AG09319 (cell line): Measurements from ENCODE around the gene RIN1.
"Not testable (repeated sequence)": the region's sequence is repeated elsewhere in the genome, so short reads cannot be mapped to it uniquely, and the experiment has no call there.

Experiments used
- DNase-seq: peaks from one replicate; pipeline ENCODE4 v3.0.0-alpha.2; 2010; ENCODE audit warnings: low read depth; ENCODE audit errors: extremely low read depth
- CTCF ChIP-seq: IDR thresholded peaks from 2 replicates; pipeline ENCODE4 v1.5.1; 2011; ENCODE audit warnings: low read depth, mild to moderate bottlenecking, inconsistent platforms, low read length, moderate library complexity

Gene RIN1

DNA sequence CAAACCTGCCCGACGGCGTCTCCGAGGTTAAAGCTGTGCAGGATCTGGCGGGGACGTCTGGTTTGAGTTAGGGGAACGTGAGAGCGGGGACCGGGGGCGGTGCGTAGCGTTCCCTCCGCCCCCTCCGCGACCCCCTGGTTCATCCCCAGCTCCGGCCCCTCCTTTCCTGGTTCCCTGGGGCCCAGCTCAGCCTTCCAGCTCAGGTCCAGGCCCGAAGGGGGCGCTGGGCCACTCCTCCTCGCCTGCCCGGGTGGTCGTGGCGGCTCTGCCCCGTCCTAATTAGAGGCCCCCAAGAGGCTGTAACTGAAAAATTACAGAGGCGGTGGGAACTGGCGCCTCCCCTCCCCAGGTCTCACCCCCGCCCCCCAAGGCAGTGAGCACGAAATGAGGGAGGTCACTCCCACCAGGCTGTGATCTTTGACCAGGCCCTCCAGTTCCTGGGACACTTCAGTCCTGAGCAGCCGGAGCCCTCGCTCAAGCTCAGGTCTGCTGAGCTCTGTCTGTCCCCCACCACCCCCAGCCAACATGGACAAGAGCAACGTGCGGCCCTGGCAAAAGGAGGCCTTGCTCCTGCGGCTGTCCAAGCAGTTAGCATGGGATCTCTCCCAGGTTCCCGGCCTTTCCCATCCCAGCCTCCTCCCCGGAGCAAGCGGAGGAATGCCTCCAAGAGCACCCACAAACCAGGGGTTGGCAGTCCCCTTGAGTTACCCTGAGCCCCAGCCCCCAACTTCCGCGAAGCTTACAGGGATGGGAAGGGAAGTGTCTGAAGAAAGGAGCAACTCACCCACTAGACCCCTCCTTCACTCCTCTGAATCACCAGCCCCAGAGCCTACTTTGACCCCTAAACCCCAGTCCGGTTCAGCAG is 22.7 kb downstream of the RIN1 start:
- DNase-seq, result no peak
- TF ChIP-seq CTCF, result peak; percentile 47

DNA sequence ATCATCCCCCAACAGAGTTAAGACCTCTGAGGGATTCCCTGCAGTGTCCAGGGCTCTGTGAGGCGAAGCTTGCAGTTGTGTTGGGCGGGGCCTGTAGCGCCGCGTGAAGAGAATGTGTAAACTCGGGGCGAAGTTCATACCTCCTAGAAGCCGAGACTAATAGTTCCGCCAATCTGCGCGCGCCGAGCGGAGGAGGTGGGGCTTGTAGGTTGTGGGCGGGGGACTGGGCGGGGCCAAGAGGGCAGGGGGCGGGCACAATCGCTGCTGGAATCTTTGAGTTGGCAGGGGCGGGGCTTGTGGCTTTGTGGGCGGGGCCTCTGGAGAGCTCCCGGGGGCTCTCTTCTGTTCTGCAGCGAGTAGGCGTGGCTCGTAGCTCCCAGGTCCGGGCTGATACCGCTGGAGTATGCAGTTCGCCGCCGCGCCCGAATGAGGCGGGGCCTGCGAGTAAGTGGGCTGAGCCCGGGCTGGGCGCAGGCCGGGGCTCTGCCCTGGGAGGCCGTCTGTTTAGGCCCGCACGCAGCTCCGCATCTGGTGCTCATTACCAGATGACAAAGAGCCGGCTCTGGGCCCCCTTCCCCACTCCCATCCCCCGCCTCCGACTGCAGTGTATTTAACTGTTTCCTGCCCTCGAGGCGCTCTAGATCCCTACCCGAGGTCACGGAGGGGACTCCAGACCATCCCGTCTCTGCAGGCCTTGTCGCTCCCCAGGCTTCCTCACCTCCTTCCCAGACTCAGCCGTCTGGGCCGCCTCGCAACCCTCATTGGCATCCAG is 23.5 kb downstream of the RIN1 start:
- peak; percentile 100 for DNase-seq
- TF ChIP-seq CTCF, result no peak

DNA sequence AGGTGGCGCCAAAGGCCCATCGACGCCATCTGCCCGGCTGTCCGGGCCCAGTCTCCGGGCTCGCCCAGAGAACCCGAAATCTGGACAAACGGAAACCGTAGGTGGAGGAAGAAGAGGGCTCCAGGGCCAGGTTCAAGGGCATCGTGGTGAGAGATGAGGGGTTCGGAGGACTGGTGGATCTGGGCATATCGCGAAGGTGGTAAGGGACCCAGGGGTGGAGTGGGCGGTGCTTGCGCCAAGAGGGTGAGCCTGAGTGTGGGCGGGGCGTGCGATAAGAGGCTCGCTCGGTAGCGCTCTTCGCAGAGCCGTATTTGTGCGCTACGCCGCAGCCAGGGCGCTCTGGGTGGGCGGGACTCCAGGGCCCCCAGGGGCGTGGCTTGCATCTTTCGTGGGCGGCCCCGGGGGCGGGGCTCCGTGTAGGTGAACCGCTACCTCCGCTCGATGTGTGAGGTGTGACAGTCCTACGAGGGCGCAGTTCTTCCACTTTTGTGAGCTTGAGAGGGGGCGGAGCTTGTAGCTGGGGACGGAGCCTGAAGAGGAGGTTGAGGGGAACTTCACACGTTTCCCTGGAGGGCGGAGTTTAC is 24.2 kb downstream of the RIN1 start:
- peak; percentile 94 for TF ChIP-seq CTCF
- peak; percentile 77 for DNase-seq

DNA sequence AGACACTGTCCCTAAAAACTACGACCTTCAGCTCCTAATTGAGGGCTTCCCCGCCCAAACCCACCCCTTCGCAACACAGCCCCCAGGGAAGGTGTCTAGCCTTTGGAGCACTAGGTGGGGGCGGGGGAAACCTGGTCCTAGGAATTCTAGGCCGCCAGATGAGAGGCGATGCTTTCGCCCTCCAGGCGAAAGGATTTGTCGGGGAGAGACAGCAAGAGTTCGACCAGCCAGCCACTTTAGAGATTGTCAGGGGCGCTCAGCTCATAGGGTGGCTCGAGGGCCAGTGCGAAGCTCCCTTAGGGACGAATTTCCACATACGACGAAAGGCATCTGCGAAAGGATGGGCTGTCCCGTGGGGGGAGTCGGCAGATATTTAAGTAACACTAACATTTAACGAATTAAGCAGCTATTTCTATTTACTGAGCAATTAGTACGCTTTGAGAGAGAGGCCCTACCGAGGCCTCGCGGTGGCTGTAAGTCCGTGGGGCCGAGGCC is 24.7 kb downstream of the RIN1 start:
- DNase-seq, result no peak
- TF ChIP-seq CTCF, result no peak

GRCh38 chr11:66310803-66311440 is 25.3 kb downstream of the RIN1 start:
- DNase-seq, result not testable (repeated sequence)

DNA sequence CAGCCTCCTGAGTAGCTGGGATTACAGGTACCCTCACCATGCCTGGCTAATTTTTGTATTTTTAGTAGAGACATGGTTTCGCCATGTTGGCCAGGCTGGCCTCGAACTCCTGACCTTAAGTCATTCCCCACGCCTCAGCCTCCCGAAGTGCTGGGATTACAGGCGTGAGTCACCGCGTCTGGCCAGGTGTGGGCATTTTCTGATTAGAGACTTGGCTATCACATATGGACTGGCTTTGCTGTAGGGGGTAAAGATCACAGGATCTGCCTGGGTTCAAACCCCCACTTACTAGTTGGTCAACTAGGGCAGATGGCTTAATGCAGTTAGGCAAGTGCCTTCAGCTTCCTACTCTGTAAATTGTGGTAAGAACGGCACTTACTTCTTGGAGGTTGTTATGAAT is 25.9 kb downstream of the RIN1 start:
- no peak for TF ChIP-seq CTCF
- DNase-seq, result no peak

- no peak for TF ChIP-seq CTCF
- no peak for DNase-seq
These were observed 26.8 kb downstream of the RIN1 start for GRCh38 chr11:66309475-66309874.
